ENCODE results near the gene SYNPO2. TPM values are rescaled to one million over a fixed set of nuclear protein-coding genes. Genes with fewer than 3 reads are reported as not detected.
"Not testable (repeated sequence)": the region's sequence is repeated elsewhere in the genome, so short reads cannot be mapped to it uniquely, and the experiment has no call there.

SYNPO2 gene
- total and polyA plus RNA-seq, 10 donors, result 3.6 to 72.1 (median 29.0) TPM

- H3K4me1 ChIP-seq, result no peaks in the 10 kb centered on the region
- no peak overlapping the region for H3K27ac ChIP-seq
- no peak overlapping the region for H3K4me3 ChIP-seq
- H3K27me3 ChIP-seq (replicated peaks in 1 of 7), result no peaks in the 10 kb centered on the region
- H3K36me3 ChIP-seq, result no peaks in the 10 kb centered on the region
- WGBS, 5 donors, result 83 to 95% (median 93%) methylated on average over 9 to 10 of the region's 10 CpGs
- H3K9me3 ChIP-seq, result no peaks in the 10 kb centered on the region
- TF ChIP-seq POLR2AphosphoS5 (IDR thresholded peaks at IDR 0.05) (no peak), POLR2A (IDR thresholded peaks at IDR 0.05) (no peak)
- intact Hi-C loops (cut with DNase I; ENCODE audit: low total_unique reads), result no loop called here
- DNase-seq, result no peak
Observed at GRCh38 chr4:119053997-119054396, 165.3 kb downstream of the SYNPO2 start.

GRCh38 chr4:119057417-119057816 is 168.8 kb downstream of the SYNPO2 start:
- intact Hi-C loops (cut with DNase I; ENCODE audit: low total_unique reads), result no loop called here

GRCh38 chr4:119059221-119059620 is 170.6 kb downstream of the SYNPO2 start:
- Histone ChIP-seq H3K4me1 (no peaks in the 10 kb centered on the region), H3K27ac (no peak overlapping the region), H3K9me3 (no peaks in the 10 kb centered on the region), H3K36me3 (no peaks in the 10 kb centered on the region), H3K4me3 (no peak overlapping the region), H3K27me3 (replicated peaks in 1 of 7) (no peaks in the 10 kb centered on the region)
- intact Hi-C loops (cut with DNase I; ENCODE audit: low total_unique reads), result no loop called here
- WGBS, 5 donors, result 38 to 59% (median 42%) methylated on average over 3 of the region's 3 CpGs
- DNase-seq, result no peak
- no peak for TF ChIP-seq CTCF (IDR thresholded peaks at IDR 0.05 in 8 of 11, conservative IDR thresholded peaks at IDR 0.05 in 3 of 11)
- TF ChIP-seq POLR2A (IDR thresholded peaks at IDR 0.05), result no peak
- TF ChIP-seq POLR2AphosphoS5 (IDR thresholded peaks at IDR 0.05), result no peak

More at GRCh38 chr4:119057417-119057816, 168.8 kb downstream of the SYNPO2 start:
- Histone ChIP-seq H3K9me3 (no peaks in the 10 kb centered on the region), H3K4me1 (no peaks in the 10 kb centered on the region), H3K36me3 (no peaks in the 10 kb centered on the region), H3K27ac (no peak overlapping the region), H3K4me3 (no peak overlapping the region), H3K27me3 (replicated peaks in 1 of 7) (no peaks in the 10 kb centered on the region)
- no peak for DNase-seq
- 72 to 92% (median 82%) methylated on average over 3 of the region's 3 CpGs for WGBS, 5 donors
- TF ChIP-seq POLR2AphosphoS5 (IDR thresholded peaks at IDR 0.05) (no peak), CTCF (IDR thresholded peaks at IDR 0.05 in 8 of 11, conservative IDR thresholded peaks at IDR 0.05 in 3 of 11) (no peak)

- H3K9me3 ChIP-seq; DNase-seq; intact Hi-C loops (cut with DNase I; ENCODE audit: low total_unique reads); H3K4me1 ChIP-seq; H3K27ac ChIP-seq; H3K36me3 ChIP-seq; H3K4me3 ChIP-seq: not testable (repeated sequence)
- WGBS, 5 donors, result 69 to 75% (median 75%) methylated on average over 9 to 10 of the region's 12 CpGs; no CpG with 5 or more reads in 2 of the 5 donors
- H3K27me3 ChIP-seq (replicated peaks in 1 of 7), result peaks cover 0 to 13% (median 0%) of the 10 kb centered on the region in 7 donors
Observed at GRCh38 chr4:119067125-119067524, 178.5 kb downstream of the SYNPO2 start.

- WGBS, 5 donors, result 81 to 88% (median 86%) methylated on average over 17 of the region's 17 CpGs
- DNase-seq; H3K4me3 ChIP-seq; H3K9me3 ChIP-seq; H3K36me3 ChIP-seq; H3K4me1 ChIP-seq; intact Hi-C loops (cut with DNase I; ENCODE audit: low total_unique reads): not testable (repeated sequence)
- Histone ChIP-seq H3K27me3 (replicated peaks in 1 of 7) (peaks cover 0 to 13% (median 0%) of the 10 kb centered on the region in 7 donors), H3K27ac (peak overlapping the region in 4 of 8 donors; percentile 13 to 52 (median 34))
Observed at GRCh38 chr4:119067670-119068360, 179.2 kb downstream of the SYNPO2 start.
